ENCODE data around the gene UST.
"Not testable (repeated sequence)": the region's sequence is repeated elsewhere in the genome, so short reads cannot be mapped to it uniquely, and the experiment has no call there.

Gene UST

DNA sequence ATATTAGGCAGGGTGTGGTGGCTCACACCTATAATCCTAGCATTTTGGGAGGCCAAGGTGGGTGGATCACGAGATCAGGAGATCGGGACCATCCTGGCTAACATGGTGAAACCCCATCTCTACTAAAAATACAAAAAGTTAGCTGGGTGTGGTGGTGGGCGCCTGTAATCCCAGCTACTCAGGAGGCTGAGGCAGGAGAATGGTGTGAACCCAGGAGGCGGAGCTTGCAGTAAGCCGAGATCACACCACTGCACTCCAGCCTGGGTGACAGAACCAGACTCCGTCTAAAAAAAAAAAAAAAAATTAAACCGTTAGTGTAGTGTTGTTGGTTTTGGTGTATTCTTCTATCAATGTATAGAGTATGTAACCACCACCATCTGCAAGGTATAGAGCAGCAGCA is 133.9 kb downstream of the UST start:
- DNase-seq: not testable (repeated sequence)

DNA sequence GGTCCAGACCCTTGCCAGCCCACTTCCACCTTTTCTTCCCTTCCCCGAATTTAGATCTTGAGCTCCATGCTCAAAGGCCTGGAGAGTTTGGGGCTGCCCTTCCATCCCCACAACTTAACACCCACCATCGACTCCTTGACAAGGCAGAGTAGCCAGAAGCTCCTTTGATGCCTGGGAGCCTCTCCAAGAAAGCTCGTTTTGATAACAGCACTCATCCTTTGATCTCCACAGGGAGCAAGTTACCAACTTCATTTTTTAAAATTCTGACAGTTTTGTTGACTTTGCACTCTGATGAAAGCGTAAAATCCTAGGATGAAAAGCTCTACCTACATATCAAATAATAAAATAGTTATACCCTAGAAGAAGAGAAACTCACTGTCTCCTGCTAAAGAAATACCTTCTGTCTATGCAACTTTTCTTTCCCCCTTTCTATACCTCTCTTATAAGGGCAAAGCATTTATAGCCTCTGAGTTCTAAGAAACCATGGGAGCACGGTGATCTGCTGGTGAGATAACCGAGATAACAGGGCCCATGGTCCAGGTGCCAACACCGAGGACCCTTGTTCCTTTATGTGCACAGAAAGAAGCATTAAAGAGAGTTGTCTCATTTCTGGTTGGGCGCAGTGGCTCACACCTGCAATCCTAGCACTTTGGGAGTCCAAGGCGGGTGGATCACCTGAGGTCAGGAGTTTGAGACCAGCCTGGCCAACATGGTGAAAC is 134.9 kb downstream of the UST start:
- no peak for DNase-seq

DNA sequence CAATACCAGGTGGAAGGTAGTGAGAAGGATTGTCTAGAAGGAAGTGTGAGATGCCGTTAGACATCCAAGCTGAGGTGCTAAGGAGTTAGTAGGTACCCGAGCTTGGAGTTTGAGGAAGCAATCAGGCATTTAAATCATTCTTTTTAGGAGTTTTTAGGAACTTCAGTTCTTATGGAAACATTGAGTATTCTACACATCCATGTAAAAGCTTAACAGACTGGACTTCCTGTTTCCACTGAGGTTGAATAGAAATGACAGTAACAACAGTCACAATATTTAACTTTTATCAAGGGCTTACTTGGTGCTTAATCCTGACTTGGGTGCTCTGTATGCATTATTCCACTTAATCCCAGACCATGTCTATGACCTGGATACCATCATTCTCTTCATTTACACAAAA is 136.4 kb downstream of the UST start:
- no peak for DNase-seq

DNA sequence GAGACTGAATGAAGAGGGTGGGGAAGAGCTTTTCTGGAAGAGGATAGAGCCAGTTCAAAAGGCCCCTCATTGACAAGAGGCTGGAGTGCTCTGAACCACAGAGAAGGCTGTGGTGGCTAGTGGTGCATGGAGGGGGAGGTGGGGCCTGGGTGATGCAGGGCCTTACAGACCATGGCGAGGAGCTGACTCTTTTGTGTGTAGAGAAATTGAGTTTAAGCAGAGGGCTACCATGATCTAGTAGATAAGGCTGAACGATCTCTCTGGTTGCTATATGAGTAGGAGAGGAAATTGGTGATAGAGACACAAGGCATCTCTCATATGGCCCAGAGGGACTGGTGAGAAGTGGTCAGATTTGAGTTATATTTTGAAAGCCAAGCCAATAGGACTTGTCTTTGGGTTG is 137.6 kb downstream of the UST start:
- no peak for DNase-seq

DNA sequence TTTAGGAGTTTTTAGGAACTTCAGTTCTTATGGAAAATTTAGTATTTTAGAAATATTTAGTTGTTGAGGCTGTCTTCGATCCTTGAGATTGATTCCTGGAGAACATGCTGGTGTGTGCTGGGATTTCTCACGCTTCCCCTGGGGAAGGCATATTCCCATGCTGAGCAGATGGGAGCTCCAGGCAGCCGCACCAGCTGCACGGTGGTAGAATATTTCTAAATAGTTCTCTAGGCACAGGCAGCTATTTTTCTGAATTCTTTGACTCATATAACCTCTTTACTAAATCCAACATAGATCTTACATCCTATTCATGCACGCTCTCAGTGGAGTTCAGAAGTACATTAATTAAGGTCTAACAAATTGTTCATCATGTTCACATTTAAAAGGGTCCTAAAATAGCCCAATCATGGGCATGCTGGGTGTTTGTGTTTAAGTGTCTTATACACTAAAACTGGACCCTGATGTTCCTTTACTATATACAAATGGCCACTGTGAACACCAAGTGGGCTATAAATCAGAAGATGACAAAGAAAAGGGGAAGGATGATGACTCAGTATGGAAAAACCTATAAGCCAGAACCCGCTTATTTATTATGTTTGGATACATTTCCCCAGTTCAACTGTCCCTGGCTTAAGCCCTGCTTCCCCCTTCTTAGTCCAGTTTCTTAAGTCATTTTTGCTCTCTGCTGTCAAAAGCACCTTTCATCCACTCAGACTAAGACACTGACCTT is 138.5 kb downstream of the UST start:
- DNase-seq: no peak

DNA sequence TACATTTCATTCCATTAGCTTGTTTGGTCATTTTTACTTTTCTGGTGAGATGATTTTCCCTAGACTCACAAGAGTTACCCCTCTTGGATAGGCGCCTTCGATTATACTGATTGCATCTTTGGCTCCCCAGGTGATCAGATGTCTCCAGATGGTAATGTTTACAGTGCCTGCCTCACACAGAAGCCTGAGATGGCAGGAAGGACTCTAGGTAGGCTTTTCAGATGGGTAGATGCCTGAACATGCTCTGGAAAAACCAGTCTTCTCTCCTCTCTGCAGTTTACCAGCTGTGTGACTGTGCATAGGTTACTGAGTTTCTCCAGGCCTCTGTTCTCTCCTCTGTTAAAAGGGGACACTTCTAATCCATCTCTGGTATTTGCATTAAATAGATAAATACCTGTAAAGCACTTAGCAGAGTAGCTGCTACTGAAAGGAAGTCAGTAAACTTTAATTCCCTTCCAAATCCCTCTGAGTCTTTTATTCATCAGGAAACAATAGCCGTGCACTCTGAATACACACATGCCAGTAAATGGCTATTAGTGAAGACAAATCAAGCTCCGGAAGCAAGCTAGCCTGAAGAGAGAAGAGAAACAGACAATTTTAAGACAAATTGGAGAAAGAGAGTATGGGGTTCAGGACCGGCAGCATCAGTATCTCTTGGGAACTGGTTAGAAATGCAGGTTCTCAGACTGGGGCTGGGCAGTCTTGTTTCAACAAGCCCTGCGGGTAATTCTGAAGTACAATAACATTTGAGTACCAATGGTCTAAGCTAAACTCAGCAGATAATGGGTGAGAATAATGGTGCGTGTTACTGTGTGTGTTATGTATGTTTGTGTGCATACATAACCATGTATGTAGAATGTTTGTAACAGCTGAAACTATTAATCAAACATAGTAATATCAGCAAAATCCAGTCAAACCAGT is 139.4 kb downstream of the UST start:
- DNase-seq: no peak

DNA sequence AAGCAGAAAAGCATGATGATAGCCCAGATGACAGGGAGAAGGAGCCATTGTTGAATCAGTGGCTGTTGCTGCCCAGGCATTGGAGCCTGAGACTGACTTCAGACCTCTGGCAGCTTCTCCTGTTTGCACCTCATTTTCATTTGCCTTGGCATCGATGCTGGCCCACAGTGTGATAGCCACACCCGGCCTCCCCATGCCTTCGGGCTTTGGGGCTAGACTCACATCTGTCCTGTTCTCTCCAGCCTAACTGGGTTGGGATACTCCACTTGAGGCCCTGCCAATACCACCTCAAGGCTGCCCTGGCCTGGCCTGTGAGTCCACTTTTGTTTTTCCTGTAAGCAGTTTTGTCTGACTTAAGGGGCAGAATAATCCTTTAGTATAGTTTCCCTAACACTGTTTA is 140.4 kb downstream of the UST start:
- DNase-seq: no peak

DNA sequence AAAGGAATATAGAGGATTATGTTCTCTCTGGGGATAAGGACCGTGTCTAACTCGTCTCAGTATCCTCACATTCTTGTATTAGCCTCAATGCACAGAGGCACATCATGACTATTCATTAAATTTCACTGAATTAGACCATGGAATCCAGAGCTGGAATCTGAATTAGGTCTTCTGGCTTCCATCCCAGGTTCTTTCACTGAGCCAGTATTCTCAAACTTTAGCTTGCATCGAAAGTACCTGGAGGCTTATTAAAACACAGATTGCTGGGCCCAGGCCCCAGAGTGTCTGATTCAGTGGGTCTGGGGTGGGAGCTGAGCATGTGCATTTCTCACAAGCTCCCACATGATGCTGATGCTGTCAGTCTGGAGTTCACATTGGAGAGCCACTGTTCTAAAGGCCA is 142.0 kb downstream of the UST start:
- DNase-seq: no peak

DNA sequence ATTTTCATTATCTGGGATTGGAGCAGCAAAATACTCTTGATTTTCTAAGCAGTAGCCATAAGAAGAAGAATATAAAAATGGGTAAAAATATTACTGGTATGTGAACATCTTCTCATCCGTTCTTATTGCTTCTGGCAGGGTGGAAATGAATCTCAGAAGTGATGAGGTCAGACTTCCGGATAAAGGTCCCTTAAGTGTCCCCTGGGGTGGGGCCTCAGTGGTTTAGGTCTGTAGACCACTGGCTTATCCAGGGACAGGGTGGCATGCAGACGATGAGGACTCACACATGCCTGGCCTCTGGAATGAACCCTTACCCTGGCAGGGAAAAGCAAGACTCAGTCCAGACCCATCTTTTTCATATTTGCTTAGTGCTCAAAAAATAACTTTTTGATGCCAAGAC is 143.3 kb downstream of the UST start:
- DNase-seq: no peak

DNA sequence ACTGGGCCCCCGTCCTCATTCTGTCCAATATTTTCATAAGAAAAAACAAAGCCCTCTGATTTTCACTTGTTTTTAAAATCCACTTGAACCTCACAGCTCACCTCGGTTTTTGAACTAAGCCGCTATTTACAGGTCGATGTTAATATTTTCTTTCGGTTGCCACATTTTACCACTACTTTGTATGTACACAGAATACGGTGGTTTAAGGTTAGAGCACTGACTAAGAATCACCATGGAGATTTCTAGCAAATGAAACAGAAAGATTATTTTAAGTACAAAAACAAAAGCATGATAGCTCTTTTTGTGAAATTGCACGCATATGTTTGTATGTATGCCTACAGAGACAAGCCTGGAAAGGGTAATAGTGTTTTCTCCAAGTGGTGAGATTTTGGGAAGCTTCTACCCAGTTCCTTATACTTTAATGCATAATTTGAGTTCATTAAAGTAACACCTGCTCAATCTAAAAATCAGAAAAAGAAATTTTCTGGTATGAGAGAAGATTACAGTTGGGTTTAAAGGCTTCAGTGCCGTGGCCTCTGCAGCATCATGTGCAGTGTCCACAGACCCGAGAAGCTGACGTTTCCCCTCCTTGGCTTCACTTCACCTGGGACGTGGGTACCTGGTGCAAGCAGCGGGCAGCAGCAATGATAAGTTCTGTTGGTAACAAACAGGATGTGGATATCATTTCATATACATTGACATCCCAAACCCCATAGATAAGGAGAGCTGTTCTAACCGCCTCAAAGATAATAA is 144.0 kb downstream of the UST start:
- DNase-seq: no peak

DNA sequence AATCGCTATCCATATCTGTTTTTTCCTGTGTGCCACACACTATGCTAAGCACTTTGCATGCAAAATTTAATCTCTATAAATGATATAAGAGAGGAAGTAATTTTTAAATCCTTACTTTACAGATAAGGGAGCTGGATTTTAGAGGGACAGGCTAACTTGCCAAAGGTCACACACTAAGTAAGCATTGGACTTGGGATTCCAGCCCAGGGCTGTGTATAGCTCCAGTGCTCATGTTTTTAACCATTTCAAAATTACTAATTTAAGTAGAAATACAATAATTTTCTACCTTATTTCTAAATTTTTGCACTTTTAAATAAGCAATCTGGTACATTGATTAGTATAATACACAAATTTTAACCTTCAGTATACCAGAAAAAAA is 144.6 kb downstream of the UST start:
- DNase-seq: no peak

DNA sequence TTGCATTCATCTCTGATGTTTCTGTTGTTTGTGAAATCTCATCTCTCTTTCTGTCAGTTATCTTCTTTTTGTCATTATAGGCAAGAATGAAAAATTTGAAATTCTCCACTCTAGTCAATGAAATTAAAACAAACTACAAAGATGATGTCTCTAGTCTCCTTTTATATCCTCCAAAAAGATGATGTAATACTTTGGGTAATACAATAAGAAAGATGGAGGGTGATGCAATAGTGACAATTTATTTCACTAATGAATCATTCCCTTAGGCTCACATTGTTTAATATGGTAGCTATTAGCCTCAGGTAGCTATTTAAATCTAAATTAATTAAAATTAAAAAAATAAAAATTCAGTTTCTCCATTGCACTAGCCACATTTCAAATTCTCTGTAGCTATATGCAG is 145.4 kb downstream of the UST start:
- no peak for DNase-seq

DNA sequence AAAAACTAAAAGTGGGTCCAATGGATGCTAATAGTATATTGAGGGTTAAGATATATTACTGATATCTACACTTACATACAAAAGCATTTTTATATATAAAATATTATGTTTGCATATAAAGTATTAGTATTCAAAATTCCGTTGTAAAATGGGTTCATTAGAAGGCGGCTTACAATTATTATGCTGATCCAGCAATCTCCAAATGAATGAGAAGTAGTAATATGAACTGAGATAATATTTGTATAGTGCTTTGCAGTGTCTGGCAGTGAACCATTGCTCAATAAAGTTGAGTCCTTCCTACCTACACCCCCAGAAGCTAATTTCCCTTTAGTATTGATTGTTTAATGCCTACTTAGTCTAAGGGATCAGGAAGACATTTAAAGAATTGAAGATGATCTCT is 146.2 kb downstream of the UST start:
- DNase-seq: no peak

DNA sequence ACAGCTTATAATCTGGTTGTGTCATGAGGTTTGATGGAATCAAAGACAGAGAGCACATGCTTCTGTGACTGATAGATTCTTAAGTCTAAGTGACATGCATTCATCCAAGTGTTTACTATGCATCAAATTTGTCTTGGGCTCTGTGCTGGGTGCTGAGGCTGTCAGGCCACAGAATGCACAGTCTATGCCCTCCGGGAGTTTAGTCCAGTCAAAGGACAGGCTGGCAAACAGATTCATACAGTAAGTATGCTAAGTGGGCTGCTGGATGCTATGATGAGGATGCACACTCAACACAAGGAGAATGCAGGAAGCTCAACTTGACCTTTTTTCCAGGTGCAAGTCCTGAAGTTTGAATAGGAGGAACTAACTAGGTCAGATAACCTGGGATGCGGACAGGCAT is 146.7 kb downstream of the UST start:
- no peak for DNase-seq

DNA sequence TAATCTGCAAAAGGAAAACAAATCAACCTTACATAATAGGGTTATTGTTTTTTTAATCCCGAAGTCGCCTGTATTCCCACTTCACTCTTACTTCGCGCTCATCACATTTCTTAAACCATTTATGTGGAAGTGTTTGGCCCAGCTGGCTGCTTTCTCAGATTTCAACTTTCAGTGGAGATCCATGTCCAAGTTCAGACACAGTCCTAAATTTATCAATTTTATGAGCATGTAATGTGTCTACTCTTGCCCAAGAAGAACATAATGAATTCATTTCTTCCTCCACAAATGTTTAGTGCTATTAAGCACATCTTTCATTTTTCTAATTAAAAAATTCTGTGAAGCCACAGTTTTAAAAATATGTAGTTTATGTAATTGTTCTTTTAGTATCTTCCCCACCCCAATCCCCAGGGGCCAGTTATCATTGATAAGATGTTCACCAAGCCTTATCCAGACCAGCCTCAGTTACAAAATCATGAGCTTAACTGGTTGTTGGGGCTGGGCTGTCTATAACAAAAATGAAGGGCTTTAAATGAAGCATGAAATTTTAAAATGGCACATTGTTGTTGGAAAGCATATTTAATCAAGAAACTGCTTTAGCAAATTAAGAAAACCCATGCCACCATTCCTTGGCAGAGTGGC is 151.7 kb downstream of the UST start:
- no peak for DNase-seq

DNA sequence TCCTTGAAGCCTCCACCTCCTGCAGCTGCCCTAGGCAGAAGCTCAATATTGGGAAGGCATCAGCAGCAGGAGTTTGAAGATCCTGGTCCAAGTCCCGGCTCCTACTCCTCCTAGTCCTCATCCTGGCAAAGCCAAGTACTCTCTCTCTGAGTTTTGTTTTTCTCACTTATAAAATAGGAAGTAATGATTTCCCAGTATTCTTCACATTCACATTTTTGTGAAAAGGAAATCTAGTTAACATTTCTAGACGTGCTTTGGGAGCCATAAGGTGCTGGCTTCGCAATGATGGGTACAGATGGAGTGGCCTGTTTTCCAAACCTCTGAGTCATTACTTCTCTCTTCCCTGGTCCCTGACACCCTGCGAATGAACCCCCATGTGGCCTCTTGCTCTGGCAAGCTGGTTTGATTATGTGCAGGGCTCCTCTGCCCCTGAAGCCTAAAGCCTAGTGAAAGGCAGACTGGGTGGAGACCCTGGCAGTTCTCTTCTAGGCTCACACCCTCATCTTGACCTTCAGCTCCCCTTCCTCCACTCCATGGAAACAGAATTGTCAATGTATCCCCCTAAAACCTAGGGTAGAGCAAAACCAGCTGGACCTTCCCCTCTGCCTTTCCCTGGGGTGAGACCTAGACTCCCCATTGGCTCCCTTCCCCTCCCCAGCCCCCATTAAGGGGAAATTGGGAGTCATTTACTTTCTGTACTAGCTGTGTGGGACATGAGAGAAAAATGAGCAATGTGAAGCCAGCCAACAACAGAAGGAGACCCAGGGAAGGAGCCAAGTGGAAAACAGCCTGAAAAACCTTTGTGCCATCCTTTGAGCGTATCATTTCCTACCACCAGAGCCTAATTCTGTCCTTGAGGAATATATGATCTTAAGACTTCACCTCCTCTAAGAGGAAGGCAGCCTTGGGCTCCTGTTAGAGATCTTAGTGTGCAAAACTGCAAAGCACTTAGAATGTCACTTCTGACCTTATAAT is 158.4 kb downstream of the UST start:
- no peak for DNase-seq

DNA sequence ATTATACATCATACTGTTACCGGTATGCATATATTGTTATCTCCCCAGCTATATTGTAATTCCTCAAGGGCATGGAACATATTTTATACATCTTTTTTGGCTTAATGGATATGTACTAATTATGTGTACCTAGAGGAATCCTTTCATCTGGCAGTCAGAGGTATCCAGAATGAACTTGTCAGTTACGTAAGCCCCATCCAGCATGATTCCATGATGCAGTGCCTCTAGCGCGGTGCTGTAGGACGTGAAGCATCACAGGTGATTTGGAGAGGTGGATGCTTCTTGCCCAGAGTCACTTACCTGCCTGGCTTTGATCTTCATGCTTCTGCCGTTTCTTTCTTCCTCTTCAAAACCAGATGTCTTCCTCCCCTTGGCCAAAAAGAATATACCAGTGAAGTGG is 159.1 kb downstream of the UST start:
- no peak for DNase-seq

DNA sequence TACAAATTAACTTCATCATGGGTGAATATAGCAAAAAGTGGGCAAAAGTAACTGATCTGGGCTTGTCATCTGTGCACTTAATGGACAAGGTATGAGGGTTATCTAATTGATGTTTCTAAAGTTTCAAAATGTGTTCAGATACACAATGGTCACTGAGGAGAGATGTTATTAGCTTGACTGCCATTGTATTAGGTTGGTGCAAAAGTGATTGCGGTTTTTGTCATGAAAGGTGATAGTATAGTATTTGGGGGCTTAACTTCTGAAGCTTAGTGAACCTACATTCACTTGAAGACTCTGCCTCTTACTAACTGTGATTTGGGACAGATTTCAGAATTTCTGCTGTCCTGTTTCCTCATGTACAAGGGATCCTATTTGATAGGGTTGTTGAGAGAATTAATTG is 159.6 kb downstream of the UST start:
- DNase-seq: no peak

DNA sequence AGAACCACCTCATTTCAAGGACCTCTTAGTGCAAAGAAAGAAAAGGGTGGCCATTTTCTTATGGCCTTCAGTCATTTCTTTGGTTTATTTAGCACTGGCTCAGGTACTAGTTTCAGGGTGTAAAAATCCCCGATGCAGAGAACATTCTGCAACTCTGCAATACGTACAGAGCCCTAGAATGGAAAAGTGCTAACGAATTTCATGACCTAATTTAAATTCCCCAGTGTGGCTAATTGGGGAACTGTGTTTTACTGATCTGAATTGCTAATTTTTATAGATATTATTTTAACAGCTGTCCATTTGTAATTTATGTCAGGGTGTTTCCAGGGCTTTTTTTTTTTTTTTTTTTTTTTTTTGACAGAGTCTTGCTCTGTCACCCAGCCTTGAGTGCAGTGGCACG is 160.7 kb downstream of the UST start:
- no peak for DNase-seq

DNA sequence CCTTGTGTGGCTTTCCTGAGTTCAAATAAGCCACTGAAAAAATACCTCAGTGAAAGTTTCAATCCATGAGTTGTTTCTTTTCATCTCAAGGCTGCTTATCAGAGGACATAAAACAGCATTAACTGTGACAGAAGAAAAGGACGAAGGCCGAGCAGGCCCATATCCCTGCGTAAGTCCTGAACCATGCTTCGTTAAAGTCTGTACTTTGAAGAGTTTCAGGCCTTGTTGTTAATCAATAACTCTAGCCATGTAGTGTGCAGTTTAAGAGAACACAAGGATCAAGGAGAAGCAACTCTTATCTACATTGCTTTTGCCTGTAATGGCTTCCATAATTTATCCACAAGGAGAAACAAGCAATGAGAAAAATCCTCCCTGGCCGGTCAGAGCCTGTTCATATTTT is 165.4 kb downstream of the UST start:
- DNase-seq: no peak

DNA sequence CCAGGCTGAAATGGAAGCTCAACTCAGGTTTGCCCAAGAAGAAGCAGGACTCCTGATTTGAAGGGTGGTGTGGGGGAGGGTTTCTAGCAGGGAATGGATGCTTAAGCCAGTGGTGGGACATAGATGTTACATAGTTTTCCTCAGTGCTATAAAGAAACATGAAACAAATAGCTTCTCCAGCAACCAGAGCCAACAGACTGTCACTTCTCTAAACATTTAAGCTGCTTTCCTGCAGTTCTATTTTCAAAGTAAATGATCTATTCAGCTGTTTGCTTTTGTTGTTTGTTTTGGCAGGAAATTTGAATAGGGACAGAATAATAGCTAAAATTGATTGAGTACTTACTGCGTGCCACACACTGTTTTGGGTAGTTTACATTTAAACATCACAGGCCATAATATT is 169.0 kb downstream of the UST start:
- DNase-seq: no peak

All from stimulated activated CD4-positive, alpha-beta T cell treated with anti-CD3 and anti-CD28 coated beads, Interleukin-4, amount 100 ng/mL, for 4 hours (primary cell).